ENCODE measurements around the gene TULP3.

GRCh38 chr12:2984249-2984648 is 93.6 kb downstream of the TULP3 start:
- no peak for TF ChIP-seq EZH2 (IDR thresholded peaks at IDR 0.05; ENCODE audit: borderline replicate concordance)
- TF ChIP-seq, protein P1, sequence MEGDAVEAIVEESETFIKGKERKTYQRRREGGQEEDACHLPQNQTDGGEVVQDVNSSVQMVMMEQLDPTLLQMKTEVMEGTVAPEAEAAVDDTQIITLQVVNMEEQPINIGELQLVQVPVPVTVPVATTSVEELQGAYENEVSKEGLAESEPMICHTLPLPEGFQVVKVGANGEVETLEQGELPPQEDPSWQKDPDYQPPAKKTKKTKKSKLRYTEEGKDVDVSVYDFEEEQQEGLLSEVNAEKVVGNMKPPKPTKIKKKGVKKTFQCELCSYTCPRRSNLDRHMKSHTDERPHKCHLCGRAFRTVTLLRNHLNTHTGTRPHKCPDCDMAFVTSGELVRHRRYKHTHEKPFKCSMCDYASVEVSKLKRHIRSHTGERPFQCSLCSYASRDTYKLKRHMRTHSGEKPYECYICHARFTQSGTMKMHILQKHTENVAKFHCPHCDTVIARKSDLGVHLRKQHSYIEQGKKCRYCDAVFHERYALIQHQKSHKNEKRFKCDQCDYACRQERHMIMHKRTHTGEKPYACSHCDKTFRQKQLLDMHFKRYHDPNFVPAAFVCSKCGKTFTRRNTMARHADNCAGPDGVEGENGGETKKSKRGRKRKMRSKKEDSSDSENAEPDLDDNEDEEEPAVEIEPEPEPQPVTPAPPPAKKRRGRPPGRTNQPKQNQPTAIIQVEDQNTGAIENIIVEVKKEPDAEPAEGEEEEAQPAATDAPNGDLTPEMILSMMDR (IDR thresholded peaks at IDR 0.05; ENCODE audit: poor library complexity) = no peak

Data from hepatocyte (in vitro differentiated cells).